ENCODE data around the gene IZUMO4.

GRCh38 chr19:2114218-2114617, 17.5 kb downstream of the IZUMO4 start:
- TF ChIP-seq POLR2A (IDR thresholded peaks at IDR 0.05) (no peak), CTCF (IDR thresholded peaks at IDR 0.05) (no peak)
